Trophoblast cell (in vitro differentiated cells and primary cell): ENCODE measurements around the gene UGT1A8.

Experiments used
- DNase-seq, 2 donors: peaks; one replicate each; pipeline ENCODE4 v3.0.0-alpha.2; 2016
- H2AFZ ChIP-seq: 2 replicates; pipeline ENCODE4 v1.6.1; 2013; ENCODE audit warnings: low read length, moderate library complexity, mild to moderate bottlenecking; ENCODE audit not compliant: insufficient read depth, poor library complexity
- H2AK5ac ChIP-seq: 2 replicates; pipeline ENCODE4 v1.6.1; 2013; ENCODE audit warnings: mild to moderate bottlenecking, low read length
- H2BK120ac ChIP-seq: 2 replicates; pipeline ENCODE4 v1.6.1; 2013; ENCODE audit warnings: low read length, mild to moderate bottlenecking, moderate library complexity; ENCODE audit not compliant: insufficient read depth, poor library complexity
- H2BK12ac ChIP-seq: 2 replicates; pipeline ENCODE4 v1.6.1; 2013; ENCODE audit warnings: mild to moderate bottlenecking, low read length, moderate library complexity
- H2BK5ac ChIP-seq: 2 replicates; pipeline ENCODE4 v1.6.1; 2013; ENCODE audit warnings: low read length, low read depth, moderate library complexity, mild to moderate bottlenecking; ENCODE audit not compliant: poor library complexity
- H3K14ac ChIP-seq: 2 replicates; pipeline ENCODE4 v1.6.1; 2013; ENCODE audit warnings: mild to moderate bottlenecking, low read length
- H3K18ac ChIP-seq: 2 replicates; pipeline ENCODE4 v1.6.1; 2013; ENCODE audit warnings: mild to moderate bottlenecking, low read length
- H3K23ac ChIP-seq: 2 replicates; pipeline ENCODE4 v1.6.1; 2013; ENCODE audit warnings: low read length
- H3K27ac ChIP-seq: 2 replicates; pipeline ENCODE4 v1.5.1; 2013; ENCODE audit warnings: low read depth, mild to moderate bottlenecking, inconsistent platforms, low read length, moderate library complexity
- H3K27me3 ChIP-seq: 2 replicates; pipeline ENCODE4 v1.6.1; 2013; ENCODE audit warnings: inconsistent platforms, mild to moderate bottlenecking, low read length, moderate library complexity; ENCODE audit not compliant: insufficient read depth
- H3K36me3 ChIP-seq, 2 experiments: 1 replicate in 1 of 2; 2 replicates in 1 of 2; pipeline ENCODE4 v1.6.1; 2013; ENCODE audit warnings: low read length in 2 of 2, mild to moderate bottlenecking in 2 of 2, moderate library complexity in 1 of 2; ENCODE audit not compliant: insufficient read depth in 2 of 2, control insufficient read depth in 1 of 2
- H3K4ac ChIP-seq: 2 replicates; pipeline ENCODE4 v1.6.1; 2013; ENCODE audit warnings: low read depth, mild to moderate bottlenecking, low read length, moderate library complexity
- H3K4me1 ChIP-seq, 2 experiments: 1 replicate in 1 of 2; 2 replicates in 1 of 2; pipeline ENCODE4 v1.6.1; 2013; ENCODE audit warnings: low read length in 2 of 2, mild to moderate bottlenecking in 2 of 2, moderate library complexity in 1 of 2; ENCODE audit not compliant: insufficient read depth in 2 of 2, control insufficient read depth in 1 of 2
- H3K4me2 ChIP-seq: 2 replicates; pipeline ENCODE4 v1.6.1; 2013; ENCODE audit warnings: inconsistent platforms, mild to moderate bottlenecking, low read length, moderate library complexity
- H3K4me3 ChIP-seq: 2 replicates; pipeline ENCODE4 v1.5.1; 2013; ENCODE audit warnings: mild to moderate bottlenecking, low read depth, low read length, inconsistent platforms
- H3K79me1 ChIP-seq: one replicate; pipeline ENCODE4 v1.6.1; 2013; ENCODE audit warnings: low read length
- H3K79me2 ChIP-seq: 2 replicates; pipeline ENCODE4 v1.6.1; 2013; ENCODE audit warnings: low read length, mild to moderate bottlenecking; ENCODE audit not compliant: control insufficient read depth, insufficient read depth, poor library complexity
- H3K9ac ChIP-seq: 2 replicates; pipeline ENCODE4 v1.6.1; 2013; ENCODE audit warnings: mild to moderate bottlenecking, low read length
- H3K9me3 ChIP-seq: 2 replicates; pipeline ENCODE4 v1.6.1; 2013; ENCODE audit warnings: low read depth, mild to moderate bottlenecking, control low read depth, inconsistent platforms, low read length; ENCODE audit not compliant: insufficient read depth
- H4K12ac ChIP-seq: 2 replicates; pipeline ENCODE4 v1.6.1; 2013; ENCODE audit warnings: low read depth, mild to moderate bottlenecking, low read length, moderate library complexity
- H4K8ac ChIP-seq: 2 replicates; pipeline ENCODE4 v1.6.1; 2013; ENCODE audit warnings: low read depth, mild to moderate bottlenecking, low read length, moderate library complexity
- H4K91ac ChIP-seq: one replicate; pipeline ENCODE4 v1.6.1; 2013; ENCODE audit warnings: low read depth, mild to moderate bottlenecking, low read length, moderate library complexity
- WGBS: extraction: QIAGEN DNeasy Blood & Tissue Kit; methylation state at CpG from one replicate; pipeline ENCODE4 v1.1.7; 2013; ENCODE audit warnings: missing lambda C conversion rate; ENCODE audit not compliant: insufficient read length, insufficient coverage; ENCODE audit errors: extremely low coverage; 5-methylcytosine and 5-hydroxymethylcytosine counted together

UGT1A8 gene

DNA sequence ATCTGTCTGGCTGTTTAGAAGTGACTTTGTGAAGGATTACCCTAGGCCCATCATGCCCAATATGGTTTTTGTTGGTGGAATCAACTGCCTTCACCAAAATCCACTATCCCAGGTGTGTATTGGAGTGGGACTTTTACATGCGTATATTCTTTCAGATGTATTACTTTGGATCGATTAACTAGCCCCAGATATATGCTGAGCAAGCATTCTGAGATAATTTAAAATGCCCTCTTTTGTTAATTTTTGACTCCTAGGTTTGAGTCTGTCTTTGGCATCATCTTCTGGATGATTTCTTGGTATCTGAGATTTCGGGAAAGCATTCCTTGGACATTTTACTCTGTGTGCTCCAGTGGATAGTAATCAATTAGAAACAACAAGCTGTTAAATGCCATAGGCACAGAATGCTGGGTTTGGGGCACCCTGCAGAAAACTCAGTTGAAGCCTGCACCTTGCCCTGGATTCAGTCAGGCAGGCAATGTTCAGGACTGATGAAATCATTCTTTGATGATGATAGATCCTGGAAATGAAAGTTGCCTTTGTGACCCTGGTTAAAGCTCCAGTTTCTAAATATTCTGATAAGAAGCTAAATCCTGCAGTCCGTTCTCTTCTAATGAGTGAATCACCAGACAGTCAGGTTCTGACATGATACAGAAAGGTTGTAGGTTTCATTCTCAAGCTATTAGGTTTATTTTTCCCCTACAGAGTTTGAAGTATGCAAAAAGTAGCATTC lies 143.8 kb downstream of the UGT1A8 start:
- H3K79me1 ChIP-seq, result no peaks in the 10 kb centered on the region
- H2BK5ac ChIP-seq, result no peak overlapping the region
- no peak overlapping the region for H4K91ac ChIP-seq
- no peak overlapping the region for H3K9ac ChIP-seq
- no peaks in the 10 kb centered on the region for H3K4me1 ChIP-seq
- H4K8ac ChIP-seq, result no peak overlapping the region
- no peak overlapping the region for H3K4ac ChIP-seq
- no peak overlapping the region for H3K18ac ChIP-seq
- no peaks in the 10 kb centered on the region for H3K79me2 ChIP-seq
- peaks cover 4% of the 10 kb centered on the region for H3K9me3 ChIP-seq
- H4K12ac ChIP-seq, result no peak overlapping the region
- H3K27ac ChIP-seq, result no peak overlapping the region
- no peak overlapping the region for H3K4me2 ChIP-seq
- no peak overlapping the region for H2AFZ ChIP-seq
- WGBS, result no CpG with 5 or more reads among the region's 4 CpGs
- H3K4me3 ChIP-seq, result no peak overlapping the region
- H2BK12ac ChIP-seq, result no peak overlapping the region
- no peak overlapping the region for H2AK5ac ChIP-seq
- no peak overlapping the region for H3K23ac ChIP-seq
- H3K27me3 ChIP-seq, result no peaks in the 10 kb centered on the region
- H3K36me3 ChIP-seq, result no peaks in the 10 kb centered on the region
- DNase-seq, result no peak
- no peak overlapping the region for H2BK120ac ChIP-seq
- H3K14ac ChIP-seq, result no peak overlapping the region

DNA sequence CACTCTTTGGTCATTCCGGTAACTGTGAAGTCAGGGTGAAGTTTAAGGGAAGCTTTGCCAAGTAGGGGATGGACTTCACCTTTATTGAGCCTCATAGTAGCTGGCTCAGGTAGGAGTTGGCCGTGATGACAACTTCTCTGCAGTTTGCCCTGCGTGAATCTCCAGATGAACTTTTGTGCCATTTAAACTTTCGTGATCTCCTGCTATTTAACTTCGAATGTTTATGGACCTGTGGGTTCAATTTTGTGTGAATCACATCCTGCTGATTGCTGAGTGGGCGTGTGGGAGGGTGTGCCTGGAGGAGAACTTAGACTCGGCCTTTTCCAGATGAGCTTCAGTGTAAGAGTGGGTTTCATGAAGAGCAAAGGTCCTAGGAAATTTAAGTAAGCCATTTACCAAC lies 146.8 kb downstream of the UGT1A8 start:
- no peak overlapping the region for H3K27ac ChIP-seq
- H2BK12ac ChIP-seq, result no peak overlapping the region
- no peak overlapping the region for H2BK5ac ChIP-seq
- H4K91ac ChIP-seq, result no peak overlapping the region
- no peak overlapping the region for H3K4me3 ChIP-seq
- H3K18ac ChIP-seq, result no peak overlapping the region
- no peak overlapping the region for H2AK5ac ChIP-seq
- H2AFZ ChIP-seq, result no peak overlapping the region
- no peak overlapping the region for H4K8ac ChIP-seq
- H2BK120ac ChIP-seq, result no peak overlapping the region
- peaks cover 6% of the 10 kb centered on the region for H3K9me3 ChIP-seq
- H3K79me2 ChIP-seq, result no peaks in the 10 kb centered on the region
- H3K4ac ChIP-seq, result no peak overlapping the region
- no peaks in the 10 kb centered on the region for H3K36me3 ChIP-seq
- no peak overlapping the region for H3K9ac ChIP-seq
- H3K14ac ChIP-seq, result no peak overlapping the region
- no peak overlapping the region for H3K23ac ChIP-seq
- no peak overlapping the region for H4K12ac ChIP-seq
- no peaks in the 10 kb centered on the region for H3K79me1 ChIP-seq
- WGBS, result no CpG with 5 or more reads among the region's 7 CpGs
- DNase-seq, result no peak
- H3K27me3 ChIP-seq, result no peaks in the 10 kb centered on the region
- H3K4me1 ChIP-seq, result no peaks in the 10 kb centered on the region
- no peak overlapping the region for H3K4me2 ChIP-seq

DNA sequence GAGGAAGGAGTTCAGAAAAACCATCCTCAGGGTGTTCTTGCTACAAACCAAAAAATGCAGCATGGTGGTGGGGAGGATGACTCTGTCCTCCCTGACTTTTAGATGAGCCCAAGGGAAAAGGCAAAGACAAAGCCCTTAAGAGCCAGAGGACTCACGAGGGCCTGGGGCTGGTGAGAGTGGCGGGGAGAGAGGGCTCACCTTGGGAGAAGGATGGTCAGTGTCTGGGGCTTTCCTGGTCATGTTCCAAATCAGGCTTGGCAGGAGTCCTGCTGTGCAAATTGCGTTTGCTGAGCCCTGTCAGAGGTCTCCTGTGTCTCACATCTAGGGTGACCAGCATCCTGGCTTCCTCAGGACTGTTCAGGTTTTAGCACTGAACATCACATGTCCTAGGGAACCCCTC lies 147.3 kb downstream of the UGT1A8 start:
- no peak overlapping the region for H2BK120ac ChIP-seq
- H3K79me1 ChIP-seq, result no peaks in the 10 kb centered on the region
- H2BK5ac ChIP-seq, result no peak overlapping the region
- H4K91ac ChIP-seq, result no peak overlapping the region
- no peaks in the 10 kb centered on the region for H3K36me3 ChIP-seq
- no CpG with 5 or more reads among the region's 3 CpGs for WGBS
- H3K9ac ChIP-seq, result no peak overlapping the region
- no peak overlapping the region for H3K27ac ChIP-seq
- H4K8ac ChIP-seq, result no peak overlapping the region
- no peak overlapping the region for H3K14ac ChIP-seq
- H3K9me3 ChIP-seq, result peaks cover 8% of the 10 kb centered on the region
- H2AFZ ChIP-seq, result no peak overlapping the region
- H3K4me3 ChIP-seq, result no peak overlapping the region
- no peak overlapping the region for H2AK5ac ChIP-seq
- H3K79me2 ChIP-seq, result no peaks in the 10 kb centered on the region
- H3K18ac ChIP-seq, result no peak overlapping the region
- no peak overlapping the region for H3K4ac ChIP-seq
- H3K4me2 ChIP-seq, result no peak overlapping the region
- H3K23ac ChIP-seq, result no peak overlapping the region
- no peak overlapping the region for H2BK12ac ChIP-seq
- H4K12ac ChIP-seq, result no peak overlapping the region
- DNase-seq, result no peak
- no peaks in the 10 kb centered on the region for H3K27me3 ChIP-seq
- H3K4me1 ChIP-seq, result no peaks in the 10 kb centered on the region

DNA sequence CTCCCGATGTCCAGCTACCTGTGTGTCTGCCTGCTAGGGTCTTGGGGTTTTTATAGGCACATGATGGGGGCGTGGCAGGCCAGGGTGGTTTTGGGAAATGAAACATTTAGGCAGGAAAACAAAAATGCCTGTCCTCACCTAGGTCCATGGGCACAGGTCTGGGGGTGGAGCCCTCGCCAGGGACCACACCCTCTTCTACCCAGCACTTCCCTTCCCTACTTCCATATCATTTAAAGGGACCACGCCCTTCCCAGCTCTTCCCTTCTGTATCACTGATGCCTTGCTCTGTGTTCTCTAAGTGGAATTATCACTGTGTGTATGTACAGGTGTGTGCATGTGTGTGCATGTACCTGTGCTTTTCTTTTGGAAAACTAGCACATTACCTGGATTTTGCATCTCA lies 149.0 kb downstream of the UGT1A8 start:
- Histone ChIP-seq H3K79me1 (no peaks in the 10 kb centered on the region), H3K27me3 (no peaks in the 10 kb centered on the region), H3K18ac (no peak overlapping the region), H3K79me2 (no peaks in the 10 kb centered on the region), H4K8ac (no peak overlapping the region), H3K4me2 (no peak overlapping the region), H2AK5ac (no peak overlapping the region), H3K4ac (no peak overlapping the region), H3K27ac (no peak overlapping the region), H3K4me3 (no peak overlapping the region), H2BK120ac (no peak overlapping the region), H4K91ac (no peak overlapping the region), H4K12ac (no peak overlapping the region), H3K14ac (no peak overlapping the region), H3K23ac (no peak overlapping the region), H2BK12ac (no peak overlapping the region), H3K9me3 (peaks cover 5% of the 10 kb centered on the region), H3K4me1 (no peaks in the 10 kb centered on the region), H2AFZ (no peak overlapping the region), H3K9ac (no peak overlapping the region), H2BK5ac (no peak overlapping the region), H3K36me3 (no peaks in the 10 kb centered on the region)
- no CpG with 5 or more reads among the region's 4 CpGs for WGBS
- DNase-seq, result no peak
